ENCODE measurements around the gene PPP1R11.
"Not testable (repeated sequence)": the region's sequence is repeated elsewhere in the genome, so short reads cannot be mapped to it uniquely, and the experiment has no call there.

PPP1R11 gene

DNA sequence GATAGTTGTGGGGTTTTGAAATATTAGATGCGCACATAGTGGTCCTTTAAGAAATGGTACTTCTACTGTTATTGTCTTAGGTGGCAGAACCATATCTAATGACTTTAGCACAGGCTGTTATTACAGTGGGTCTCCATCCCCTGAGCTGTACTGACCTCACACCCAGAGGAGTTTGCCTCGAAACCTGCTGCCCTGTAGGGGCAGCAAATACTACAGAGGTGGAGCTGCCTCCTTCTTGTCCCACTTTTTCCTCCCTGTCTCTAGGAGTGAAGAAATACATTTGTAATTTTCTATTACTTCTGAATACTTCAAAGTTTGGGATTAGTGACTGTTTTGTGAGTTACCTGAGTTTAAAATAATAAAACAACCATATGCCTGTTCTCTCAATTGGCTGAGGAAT is 37.7 kb downstream of the PPP1R11 start:
- peaks cover 2% of the 10 kb centered on the region for H3K4me1 ChIP-seq (ENCODE audit: insufficient read depth, insufficient read length)
- no peak overlapping the region for H3K4me3 ChIP-seq (ENCODE audit: insufficient read length, low read depth)
- no peak for DNase-seq (ENCODE audit: low read depth, low spot score)
- no peak for TF ChIP-seq SUZ12 (IDR thresholded peaks at IDR 0.05; ENCODE audit: extremely low read depth, insufficient read depth, insufficient read length)
- no peak for TF ChIP-seq ZNF274 (IDR thresholded peaks at IDR 0.05; ENCODE audit: low read depth, low read length)
- TF ChIP-seq YY1 (IDR thresholded peaks at IDR 0.05; ENCODE audit: insufficient read depth, insufficient read length): no peak
- H3K9me3 ChIP-seq (ENCODE audit: insufficient read depth, low read length): no peaks in the 10 kb centered on the region
- H3K9ac ChIP-seq (ENCODE audit: insufficient read length, low read depth): no peak overlapping the region
- H3K36me3 ChIP-seq (ENCODE audit: insufficient read depth, insufficient read length, low read length): no peaks in the 10 kb centered on the region
- peaks cover 31% of the 10 kb centered on the region for H3K27me3 ChIP-seq (ENCODE audit: insufficient read depth, insufficient read length)

DNA sequence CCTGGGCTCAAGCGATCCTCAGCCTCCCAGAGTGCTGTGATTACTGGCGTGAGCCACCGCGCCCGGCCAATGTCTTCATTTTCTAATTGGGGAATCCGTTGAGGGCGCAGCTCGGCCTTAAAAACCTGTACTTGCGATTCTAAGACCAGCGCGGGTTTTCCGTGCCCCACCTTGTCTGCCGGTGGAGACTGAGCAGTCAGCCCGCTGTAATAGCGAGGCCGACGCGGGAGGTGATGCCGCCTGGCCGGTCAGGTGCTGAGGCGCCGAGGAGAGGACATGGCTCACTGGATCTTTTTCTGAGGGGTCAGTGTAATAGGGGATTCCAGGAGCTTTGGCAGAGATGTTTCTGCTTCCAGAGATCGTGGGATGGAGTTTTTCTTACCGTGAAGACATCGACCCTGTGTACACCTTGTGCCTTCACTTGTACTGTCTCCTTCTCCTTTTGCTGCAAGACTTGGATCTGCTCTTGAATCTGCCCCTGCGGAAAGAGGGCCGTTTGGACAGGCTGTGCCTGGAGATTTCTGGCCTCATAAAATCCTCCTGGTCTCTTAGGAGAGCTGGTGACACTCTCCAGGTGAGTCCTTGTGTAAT is 44.4 kb downstream of the PPP1R11 start:
- no peak overlapping the region for H3K9ac ChIP-seq (ENCODE audit: insufficient read length, low read depth)
- DNase-seq (ENCODE audit: low read depth, low spot score): no peak
- no peak overlapping the region for H3K4me3 ChIP-seq (ENCODE audit: insufficient read length, low read depth)
- no peaks in the 10 kb centered on the region for H3K4me1 ChIP-seq (ENCODE audit: insufficient read depth, insufficient read length)
- H3K36me3 ChIP-seq (ENCODE audit: insufficient read depth, insufficient read length, low read length): no peaks in the 10 kb centered on the region
- H3K9me3 ChIP-seq (ENCODE audit: insufficient read depth, low read length): no peaks in the 10 kb centered on the region
- TF ChIP-seq YY1 (IDR thresholded peaks at IDR 0.05; ENCODE audit: insufficient read depth, insufficient read length): no peak
- no peak for TF ChIP-seq ZNF274 (IDR thresholded peaks at IDR 0.05; ENCODE audit: low read depth, low read length)
- TF ChIP-seq SUZ12 (IDR thresholded peaks at IDR 0.05; ENCODE audit: extremely low read depth, insufficient read depth, insufficient read length): no peak
- H3K27me3 ChIP-seq (ENCODE audit: insufficient read depth, insufficient read length): peaks cover 11% of the 10 kb centered on the region

GRCh38 chr6:30112402-30112994 is 45.5 kb downstream of the PPP1R11 start:
- H3K4me3 ChIP-seq (ENCODE audit: insufficient read length, low read depth): no peak overlapping the region
- no peak for DNase-seq (ENCODE audit: low read depth, low spot score)
- no peak for TF ChIP-seq SUZ12 (IDR thresholded peaks at IDR 0.05; ENCODE audit: extremely low read depth, insufficient read depth, insufficient read length)
- TF ChIP-seq ZNF274 (IDR thresholded peaks at IDR 0.05; ENCODE audit: low read depth, low read length): no peak
- no peak for TF ChIP-seq YY1 (IDR thresholded peaks at IDR 0.05; ENCODE audit: insufficient read depth, insufficient read length)
- no peaks in the 10 kb centered on the region for H3K9me3 ChIP-seq (ENCODE audit: insufficient read depth, low read length)
- no peaks in the 10 kb centered on the region for H3K4me1 ChIP-seq (ENCODE audit: insufficient read depth, insufficient read length)
- H3K27me3 ChIP-seq (ENCODE audit: insufficient read depth, insufficient read length): peaks cover 11% of the 10 kb centered on the region
- no peak overlapping the region for H3K9ac ChIP-seq (ENCODE audit: insufficient read length, low read depth)
- no peaks in the 10 kb centered on the region for H3K36me3 ChIP-seq (ENCODE audit: insufficient read depth, insufficient read length, low read length)

DNA sequence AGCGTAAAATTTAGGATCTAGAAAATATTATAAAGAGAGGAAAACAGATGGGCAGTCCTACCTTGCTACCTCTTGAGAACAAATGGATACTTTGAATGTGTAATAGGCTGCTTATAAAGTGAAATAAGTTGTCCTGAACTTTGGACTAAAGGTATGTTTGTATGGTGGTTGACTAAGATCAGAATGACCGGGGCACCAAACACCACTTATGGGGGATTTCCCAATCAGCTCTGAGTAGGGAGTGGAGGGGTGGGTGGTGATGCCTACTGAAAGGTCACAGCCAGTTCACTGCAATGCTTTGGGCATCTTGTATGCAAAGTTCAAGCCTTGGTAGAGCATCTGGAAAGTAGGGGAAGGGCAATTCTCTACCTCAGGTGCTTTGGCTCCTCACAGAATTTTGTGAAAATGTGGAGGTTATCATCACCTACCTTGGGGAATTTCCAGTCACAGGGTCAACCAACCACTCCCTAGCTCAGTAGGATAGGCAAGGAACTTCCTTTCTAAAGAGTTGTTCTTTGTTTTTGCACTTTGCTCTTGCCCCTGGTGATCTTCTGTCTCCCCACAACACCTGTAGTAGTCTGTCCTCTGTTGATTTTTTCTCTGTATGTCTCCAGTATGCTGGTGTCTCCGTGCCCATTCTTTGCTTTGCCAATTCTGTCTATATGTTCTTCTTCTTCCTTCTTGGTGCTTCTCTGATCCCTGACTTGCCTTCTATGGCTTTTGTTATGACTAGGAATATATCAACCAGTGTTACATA is 46.2 kb downstream of the PPP1R11 start, which contains the start of gene TRIM31:
Gene TRIM31, minus strand, starts transcription at position 88 of the 757 bp plus-strand sequence. CDS start 285 bp downstream, outside the sequence.
- no peak within 1 kb of the TSS for H3K9ac ChIP-seq (ENCODE audit: insufficient read length, low read depth)
- H3K4me1 ChIP-seq (ENCODE audit: insufficient read depth, insufficient read length): no peaks in the 10 kb centered on the region
- TF ChIP-seq SUZ12 (IDR thresholded peaks at IDR 0.05; ENCODE audit: extremely low read depth, insufficient read depth, insufficient read length) (no peak), YY1 (IDR thresholded peaks at IDR 0.05; ENCODE audit: insufficient read depth, insufficient read length) (no peak), ZNF274 (IDR thresholded peaks at IDR 0.05; ENCODE audit: low read depth, low read length) (no peak)
- H3K4me3 ChIP-seq (ENCODE audit: insufficient read length, low read depth): no peak within 1 kb of the TSS
- no peaks in the 10 kb centered on the region for H3K9me3 ChIP-seq (ENCODE audit: insufficient read depth, low read length)
- no peaks in the 10 kb centered on the region for H3K36me3 ChIP-seq (ENCODE audit: insufficient read depth, insufficient read length, low read length)
- H3K27me3 ChIP-seq (ENCODE audit: insufficient read depth, insufficient read length): peaks cover 11% of the 10 kb centered on the region
- no peak for DNase-seq (ENCODE audit: low read depth, low spot score)

GRCh38 chr6:30113841-30114240 is 46.8 kb downstream of the PPP1R11 start:
- Histone ChIP-seq H3K4me3 (ENCODE audit: insufficient read length, low read depth) (no peak overlapping the region), H3K36me3 (ENCODE audit: insufficient read depth, insufficient read length, low read length) (no peaks in the 10 kb centered on the region), H3K9me3 (ENCODE audit: insufficient read depth, low read length) (no peaks in the 10 kb centered on the region), H3K4me1 (ENCODE audit: insufficient read depth, insufficient read length) (no peaks in the 10 kb centered on the region), H3K27me3 (ENCODE audit: insufficient read depth, insufficient read length) (peaks cover 11% of the 10 kb centered on the region), H3K9ac (ENCODE audit: insufficient read length, low read depth) (no peak overlapping the region)
- TF ChIP-seq ZNF274 (IDR thresholded peaks at IDR 0.05; ENCODE audit: low read depth, low read length) (no peak), SUZ12 (IDR thresholded peaks at IDR 0.05; ENCODE audit: extremely low read depth, insufficient read depth, insufficient read length) (no peak), YY1 (IDR thresholded peaks at IDR 0.05; ENCODE audit: insufficient read depth, insufficient read length) (no peak)
- DNase-seq (ENCODE audit: low read depth, low spot score): no peak

- DNase-seq (ENCODE audit: low read depth, low spot score): no peak
- Histone ChIP-seq H3K9me3 (ENCODE audit: insufficient read depth, low read length) (no peaks in the 10 kb centered on the region), H3K4me3 (ENCODE audit: insufficient read length, low read depth) (no peak overlapping the region), H3K36me3 (ENCODE audit: insufficient read depth, insufficient read length, low read length) (no peaks in the 10 kb centered on the region), H3K4me1 (ENCODE audit: insufficient read depth, insufficient read length) (no peaks in the 10 kb centered on the region), H3K9ac (ENCODE audit: insufficient read length, low read depth) (no peak overlapping the region), H3K27me3 (ENCODE audit: insufficient read depth, insufficient read length) (peaks cover 11% of the 10 kb centered on the region)
- TF ChIP-seq YY1 (IDR thresholded peaks at IDR 0.05; ENCODE audit: insufficient read depth, insufficient read length): no peak
- TF ChIP-seq ZNF274 (IDR thresholded peaks at IDR 0.05; ENCODE audit: low read depth, low read length): no peak
- no peak for TF ChIP-seq SUZ12 (IDR thresholded peaks at IDR 0.05; ENCODE audit: extremely low read depth, insufficient read depth, insufficient read length)
Measured at GRCh38 chr6:30116724-30117123, 49.7 kb downstream of the PPP1R11 start.

DNA sequence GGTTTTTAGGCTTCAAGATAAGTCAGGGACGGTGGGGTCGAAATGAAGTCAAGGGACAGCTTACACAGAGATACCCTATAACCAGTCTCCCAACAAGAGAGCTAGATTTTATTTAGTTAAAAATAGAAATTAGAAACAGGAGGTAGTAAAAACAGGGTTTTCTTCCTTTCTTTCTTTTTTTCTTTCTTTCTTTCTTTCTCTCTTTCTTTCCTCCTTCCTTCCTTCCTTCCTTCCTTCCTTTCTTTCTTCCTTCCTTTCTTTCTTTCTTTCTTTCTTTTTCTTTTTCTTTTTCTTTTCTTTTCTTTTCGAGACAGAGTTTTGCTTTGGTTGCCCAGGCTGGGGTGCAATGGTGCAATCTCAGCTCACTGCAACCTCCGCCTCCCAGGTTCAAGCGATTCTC is 51.7 kb downstream of the PPP1R11 start:
- H3K9ac ChIP-seq (ENCODE audit: insufficient read length, low read depth); H3K4me3 ChIP-seq (ENCODE audit: insufficient read length, low read depth); H3K27me3 ChIP-seq (ENCODE audit: insufficient read depth, insufficient read length); H3K36me3 ChIP-seq (ENCODE audit: insufficient read depth, insufficient read length, low read length); DNase-seq (ENCODE audit: low read depth, low spot score); H3K9me3 ChIP-seq (ENCODE audit: insufficient read depth, low read length); H3K4me1 ChIP-seq (ENCODE audit: insufficient read depth, insufficient read length): not testable (repeated sequence)
